Measurements from ENCODE around the gene KRT34.
"Not testable (repeated sequence)": the region's sequence is repeated elsewhere in the genome, so short reads cannot be mapped to it uniquely, and the experiment has no call there.

KRT34 gene

DNA sequence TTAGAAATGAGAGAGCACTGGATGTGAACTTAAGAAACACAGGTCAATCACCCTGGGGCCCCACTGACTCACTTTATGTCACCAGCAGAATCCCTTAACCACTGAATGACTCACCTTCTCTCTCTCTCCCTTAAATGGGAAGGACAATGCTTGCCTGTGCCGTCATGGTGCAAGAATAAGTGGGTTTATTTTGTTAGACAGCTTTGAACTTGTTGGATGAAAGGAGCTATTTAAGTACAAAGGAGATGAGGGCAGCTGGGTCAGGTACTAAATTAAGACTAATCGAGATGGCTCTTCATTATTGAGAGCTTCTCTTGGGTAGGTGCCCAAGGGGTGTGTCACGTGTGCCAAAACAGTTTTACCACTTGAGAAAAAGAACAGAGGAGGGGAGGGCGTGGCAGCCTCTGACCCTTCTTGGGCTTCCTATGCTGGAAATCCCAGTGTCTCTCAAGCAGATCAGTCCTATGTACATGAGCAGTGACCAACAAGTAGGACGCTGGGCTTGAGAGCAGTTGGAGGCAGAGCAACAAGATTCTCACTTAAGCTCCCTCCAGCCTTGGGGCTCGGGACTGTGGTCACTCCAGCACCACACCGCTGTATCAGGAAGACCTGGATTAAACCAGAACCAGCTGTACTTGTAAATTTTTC lies 22.0 kb upstream of the KRT34 start:
- H3K4me3 ChIP-seq (ENCODE audit: low read depth, low read length), result no peak overlapping the region

DNA sequence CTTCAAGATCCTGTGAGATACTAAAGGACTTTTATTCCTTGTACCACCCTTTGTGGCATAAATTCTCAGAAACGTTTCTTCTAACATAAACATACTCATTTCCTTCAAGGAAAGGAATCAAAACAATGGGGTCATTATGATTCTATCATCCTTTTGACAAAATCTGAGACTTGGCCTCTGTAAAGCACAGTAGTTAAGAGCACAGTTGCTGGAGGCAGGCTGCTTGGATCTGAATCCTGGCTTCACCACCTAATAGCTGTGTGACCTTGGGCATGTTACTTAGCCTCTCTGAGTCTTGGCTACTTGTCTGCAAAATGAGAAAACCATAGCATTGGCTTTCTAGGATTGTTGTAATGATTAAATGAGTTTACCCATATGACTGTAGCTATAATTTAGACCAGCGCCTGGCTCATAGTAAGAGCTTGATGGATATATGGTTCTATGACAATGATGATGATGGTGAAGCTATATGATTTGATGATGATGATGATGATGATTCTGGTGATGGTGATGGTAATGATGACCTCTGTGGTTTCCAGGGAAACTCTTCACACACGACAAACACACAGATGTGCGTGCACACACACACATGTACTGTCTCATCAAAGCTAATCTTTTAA lies 21.4 kb upstream of the KRT34 start:
- no peak overlapping the region for H3K4me3 ChIP-seq (ENCODE audit: low read depth, low read length)

DNA sequence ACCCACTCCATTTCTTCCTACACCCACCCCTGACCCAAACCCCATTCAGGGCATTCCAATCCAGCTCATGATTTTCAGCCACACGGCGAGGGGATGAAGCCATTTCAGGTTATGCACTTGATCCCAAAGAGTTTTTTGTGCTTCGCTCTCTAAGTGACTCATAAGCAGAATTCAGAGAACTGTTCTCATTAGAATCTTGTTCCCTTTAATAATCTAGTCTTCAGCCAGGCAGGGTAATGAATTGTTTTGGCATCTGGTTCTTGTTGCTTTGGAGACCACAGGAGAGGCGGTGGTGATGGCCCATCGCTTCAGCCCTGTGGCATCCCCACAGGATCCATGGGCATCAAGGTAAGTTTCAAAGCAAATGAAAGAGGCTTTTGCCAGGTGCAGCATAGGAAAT lies 20.1 kb upstream of the KRT34 start:
- H3K4me3 ChIP-seq (ENCODE audit: low read depth, low read length), result no peak overlapping the region

DNA sequence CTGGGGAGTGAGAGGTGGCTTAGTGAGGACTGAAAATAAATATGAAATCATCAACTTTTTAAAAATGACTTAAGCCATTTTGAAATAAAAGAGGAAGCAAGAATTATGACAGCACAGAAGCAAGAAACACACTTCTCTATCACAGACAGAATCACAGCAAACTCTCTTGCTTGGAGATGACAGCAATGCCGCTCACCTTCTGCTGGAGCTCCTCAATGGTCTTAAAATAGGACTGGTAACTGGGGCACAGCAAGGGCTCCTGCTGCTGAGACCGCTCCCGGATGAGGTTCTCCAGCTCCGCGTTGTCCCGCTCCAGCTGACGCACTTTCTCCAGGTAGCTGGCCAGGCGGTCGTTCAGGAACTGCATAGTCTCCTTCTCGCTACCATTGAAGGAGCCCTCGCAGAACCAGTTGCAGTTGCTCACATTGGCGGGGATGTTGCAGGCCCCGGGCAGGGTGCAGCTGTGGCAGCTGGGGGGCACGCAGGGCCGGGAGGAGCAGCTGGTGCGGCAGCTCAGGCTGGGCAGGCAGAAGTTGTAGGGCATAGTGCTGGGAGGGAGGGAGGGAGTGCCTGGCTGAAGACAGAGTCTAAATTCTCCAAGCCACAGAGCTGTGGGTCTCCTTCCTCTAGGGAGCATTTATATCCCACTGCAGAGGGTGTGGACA lies 15.0 kb upstream of the KRT34 start, which contains the start of gene KRT31:
Gene KRT31, minus strand, starts transcription at position 613 of the 665 bp plus-strand sequence. Its CDS starts 69 bp downstream, at position 544.
- no peak within 1 kb of the TSS for H3K4me3 ChIP-seq (ENCODE audit: low read depth, low read length)

DNA sequence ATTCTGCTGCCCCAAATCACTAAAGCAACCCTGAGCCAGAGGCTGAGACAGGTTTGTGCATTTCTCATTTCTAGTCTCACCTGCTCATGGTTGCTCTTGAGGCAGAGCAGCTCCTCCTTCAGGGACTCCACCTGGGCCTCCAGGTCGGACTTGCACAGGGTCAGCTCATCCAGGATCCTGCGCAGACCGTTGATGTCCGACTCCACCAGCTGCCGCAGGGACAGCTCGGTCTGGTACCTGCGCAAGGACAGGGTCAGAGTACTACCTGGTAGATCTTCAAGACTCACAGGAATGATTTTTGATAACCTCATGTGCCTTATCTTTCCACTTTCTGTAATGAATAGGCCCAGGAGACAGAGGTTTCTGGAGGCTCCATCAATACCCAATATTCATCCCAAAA lies 14.2 kb upstream of the KRT34 start:
- H3K4me3 ChIP-seq (ENCODE audit: low read depth, low read length), result no peak overlapping the region

DNA sequence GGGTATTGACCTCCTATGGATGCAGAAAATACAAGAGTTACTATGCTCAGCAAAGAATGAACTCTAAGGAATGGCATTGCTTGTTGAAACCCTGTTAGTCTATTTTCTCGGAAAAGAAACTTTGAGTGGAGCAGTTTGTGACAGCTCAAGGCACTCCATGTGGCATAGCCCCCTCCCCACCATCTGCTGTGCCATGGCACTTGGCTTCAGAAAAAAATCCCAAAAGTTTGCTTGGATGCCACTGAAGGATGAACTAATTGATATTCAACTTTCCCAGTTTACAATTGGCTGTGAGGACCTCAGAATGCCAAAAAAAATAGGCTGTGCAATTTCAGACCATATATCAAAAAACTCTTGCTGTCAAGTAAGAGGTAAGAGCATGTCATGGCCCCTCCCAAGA lies 13.5 kb upstream of the KRT34 start:
- no peak overlapping the region for H3K4me3 ChIP-seq (ENCODE audit: low read depth, low read length)

DNA sequence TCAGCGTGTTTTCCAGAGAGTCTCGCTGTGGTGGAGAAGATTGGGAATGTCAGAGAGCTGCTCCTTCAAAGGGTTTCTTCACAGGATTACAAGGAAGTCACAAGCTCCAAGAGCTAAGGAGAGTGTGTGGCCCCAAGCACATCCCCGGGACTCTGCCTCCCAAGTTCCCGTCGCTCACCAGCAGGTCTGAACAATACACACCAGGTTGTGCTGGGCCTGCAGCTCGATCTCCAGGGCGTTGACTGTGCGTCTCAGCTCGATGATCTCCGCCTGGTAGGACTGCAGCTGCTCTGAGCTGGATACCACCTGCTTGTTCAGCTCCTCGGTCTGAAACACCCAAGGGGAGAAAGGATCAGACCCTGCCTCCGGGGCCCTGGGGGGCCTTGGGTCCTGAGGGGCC lies 12.9 kb upstream of the KRT34 start:
- H3K4me3 ChIP-seq (ENCODE audit: low read depth, low read length), result not testable (repeated sequence)

DNA sequence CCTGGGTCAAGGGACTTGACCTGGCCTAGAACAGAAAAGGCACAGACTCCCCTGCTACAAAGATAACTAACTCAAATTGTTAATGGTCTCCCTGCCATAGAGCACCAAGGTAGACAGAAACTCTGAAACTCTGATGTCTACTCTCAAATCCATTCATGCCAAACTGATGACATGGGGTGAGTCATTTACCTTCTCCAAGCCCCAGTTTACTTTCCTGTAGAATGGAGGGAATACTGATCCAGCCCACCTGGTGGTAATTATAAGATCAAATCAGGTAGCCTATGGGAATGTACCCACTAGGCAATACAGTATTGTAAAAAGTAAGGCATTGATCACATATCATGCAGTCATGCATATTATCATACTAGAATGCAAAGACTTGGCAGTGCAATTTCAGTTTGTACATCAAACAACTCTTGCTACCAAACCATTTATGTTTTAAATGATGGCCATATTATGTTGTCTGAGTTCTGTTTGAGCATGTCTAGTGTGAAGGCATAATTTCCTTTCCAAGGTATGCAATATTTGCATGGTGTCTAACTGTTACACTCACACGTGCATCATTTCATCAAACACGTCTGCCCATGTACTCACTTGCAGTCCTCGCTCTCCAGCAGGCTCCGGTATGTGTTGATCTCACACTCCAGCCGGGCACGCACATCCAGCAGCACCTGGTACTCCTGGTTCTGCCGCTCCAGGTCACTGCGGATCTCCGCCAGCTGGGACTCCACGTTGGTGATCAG lies 12.3 kb upstream of the KRT34 start:
- H3K4me3 ChIP-seq (ENCODE audit: low read depth, low read length), result no peak overlapping the region

DNA sequence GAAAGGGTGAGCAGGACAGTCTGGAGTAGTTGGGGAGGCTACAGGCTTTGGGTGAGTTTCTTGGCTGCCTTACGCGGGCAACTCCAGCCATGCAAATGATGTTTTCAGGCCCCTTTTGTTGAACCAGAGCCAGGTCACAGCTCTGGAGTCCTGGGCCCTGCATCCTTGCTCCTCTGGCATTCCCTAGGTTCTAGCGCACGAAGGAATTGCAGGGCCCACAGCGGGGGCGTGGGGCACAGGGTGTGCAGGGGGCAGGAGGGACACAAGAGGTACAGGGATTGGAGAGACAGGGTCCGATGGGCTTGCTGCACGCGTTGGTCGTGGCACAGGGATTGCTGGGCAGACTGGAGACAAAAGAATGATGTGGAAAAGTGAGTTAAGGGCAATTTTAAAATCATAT lies 11.7 kb upstream of the KRT34 start:
- H3K4me3 ChIP-seq (ENCODE audit: low read depth, low read length), result no peak overlapping the region

DNA sequence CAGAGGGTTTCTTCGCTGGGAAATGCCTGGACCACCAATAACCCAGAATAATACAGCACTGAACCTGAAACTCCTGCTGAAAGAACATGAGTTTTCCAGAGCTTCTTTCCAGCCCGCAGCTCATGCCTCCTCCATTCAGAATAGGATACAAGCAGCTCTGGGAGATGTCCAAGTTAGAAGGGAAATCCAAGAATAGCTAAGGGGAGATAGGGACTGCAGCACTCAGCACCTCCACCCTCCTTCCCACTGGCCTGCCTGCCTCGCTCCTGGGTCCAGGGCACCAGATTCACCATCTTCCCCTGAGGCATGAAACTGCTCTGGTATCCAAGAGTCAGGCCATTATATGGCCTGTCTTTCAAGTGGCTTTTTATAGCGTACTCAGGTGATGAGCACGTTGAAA lies 11.2 kb upstream of the KRT34 start:
- no peak overlapping the region for H3K4me3 ChIP-seq (ENCODE audit: low read depth, low read length)

DNA sequence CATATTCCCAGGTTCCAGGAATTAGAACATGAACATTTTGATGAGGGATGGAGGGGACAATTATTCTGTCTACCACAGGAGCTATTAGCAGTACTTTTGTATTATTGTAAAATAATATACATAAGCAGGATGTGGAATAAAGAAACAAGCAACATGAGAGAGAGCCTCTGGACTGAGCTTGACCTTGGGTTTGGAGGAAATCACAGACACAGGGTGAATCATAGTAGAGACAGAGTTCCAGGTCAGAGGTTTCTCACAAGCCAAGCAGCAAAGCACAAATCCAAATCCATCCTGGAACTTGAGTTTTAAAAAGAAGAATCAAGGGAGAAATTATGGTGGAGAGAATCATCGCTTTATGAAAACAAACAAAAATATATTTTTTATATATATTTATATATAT lies 10.2 kb upstream of the KRT34 start:
- H3K4me3 ChIP-seq (ENCODE audit: low read depth, low read length), result no peak overlapping the region

DNA sequence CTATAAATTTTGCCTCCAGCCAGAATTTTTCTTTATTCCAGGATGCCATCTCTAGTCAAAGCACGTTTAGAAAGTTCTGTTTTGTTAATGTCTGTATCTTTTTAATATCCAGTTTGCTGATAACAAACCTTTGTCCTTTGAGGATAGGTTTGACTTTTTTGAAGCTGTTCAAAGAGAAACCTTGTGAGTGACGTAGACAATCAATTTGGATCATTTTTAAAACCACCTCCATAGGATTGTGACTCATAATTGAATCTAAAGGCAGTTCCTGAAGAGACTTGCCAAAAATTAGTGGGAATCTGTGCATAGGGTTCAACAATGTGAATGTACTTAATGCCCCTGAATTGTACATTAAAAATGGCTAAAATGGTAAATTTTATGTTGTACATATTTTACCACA lies 9.4 kb upstream of the KRT34 start:
- no peak overlapping the region for H3K4me3 ChIP-seq (ENCODE audit: low read depth, low read length)

DNA sequence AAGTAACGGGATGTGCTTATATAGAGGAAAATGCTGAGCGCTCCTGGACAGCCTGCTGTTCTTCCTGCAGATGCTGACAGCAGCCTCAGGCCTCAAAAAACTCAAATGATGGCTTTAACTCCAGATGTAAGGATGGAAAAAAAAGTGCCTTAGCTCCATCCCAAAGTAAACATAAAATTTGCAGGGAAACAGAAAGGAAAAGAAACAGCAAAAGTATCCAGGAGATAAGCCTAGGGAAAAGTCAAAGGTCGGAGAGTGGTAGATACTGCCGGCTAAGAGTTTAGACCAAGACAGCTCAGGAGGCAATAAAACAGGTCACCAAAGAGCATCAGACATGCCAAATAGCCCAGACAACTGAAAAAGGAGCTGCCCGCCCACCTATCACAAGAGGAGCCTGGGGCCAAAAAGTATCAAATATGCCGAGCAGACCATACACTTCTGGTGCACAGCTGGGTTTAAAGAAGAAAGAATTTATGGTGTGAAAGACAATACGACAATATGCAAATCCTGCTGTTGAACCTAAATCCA lies 8.4 kb upstream of the KRT34 start:
- no peak overlapping the region for H3K4me3 ChIP-seq (ENCODE audit: low read depth, low read length)

DNA sequence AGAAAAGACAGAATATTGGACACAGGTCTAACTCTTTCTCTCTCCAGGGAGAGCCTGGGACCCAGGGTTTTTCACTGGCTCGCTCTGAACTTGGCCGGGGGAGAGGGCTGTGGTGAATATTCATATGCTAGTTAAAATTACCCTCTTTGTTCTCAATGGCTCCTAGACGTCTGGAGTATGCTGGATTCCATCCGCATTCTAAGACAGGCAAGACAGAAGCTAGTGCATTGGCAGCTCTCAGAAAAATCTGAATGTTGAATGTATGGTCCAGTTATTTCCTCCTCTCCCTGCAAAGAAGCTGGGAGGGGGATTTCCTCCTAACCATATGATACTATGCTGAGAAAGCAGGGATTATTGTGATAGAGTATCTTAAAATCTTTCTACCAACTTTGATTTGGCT lies 5.6 kb upstream of the KRT34 start:
- H3K4me3 ChIP-seq (ENCODE audit: low read depth, low read length), result no peak overlapping the region

DNA sequence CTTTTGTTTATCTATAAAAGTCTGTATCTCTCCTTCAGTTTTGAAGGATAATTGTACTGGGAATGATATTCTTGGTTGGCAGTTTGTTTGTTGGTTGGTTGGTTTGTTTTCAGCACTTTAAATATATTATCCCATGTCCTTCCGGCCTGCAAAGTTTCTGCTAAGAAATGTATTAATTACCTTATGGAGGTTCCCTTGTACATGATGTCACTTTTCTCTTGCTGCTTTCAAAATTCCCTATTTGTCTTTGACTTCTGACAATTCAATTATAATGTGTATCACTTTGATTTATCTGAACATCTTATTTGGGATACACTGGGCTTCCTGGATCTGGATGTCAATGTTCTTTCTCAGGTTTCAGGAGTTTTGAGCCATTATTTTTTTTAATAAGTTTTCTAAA lies 4.1 kb upstream of the KRT34 start:
- H3K4me3 ChIP-seq (ENCODE audit: low read depth, low read length), result no peak overlapping the region

DNA sequence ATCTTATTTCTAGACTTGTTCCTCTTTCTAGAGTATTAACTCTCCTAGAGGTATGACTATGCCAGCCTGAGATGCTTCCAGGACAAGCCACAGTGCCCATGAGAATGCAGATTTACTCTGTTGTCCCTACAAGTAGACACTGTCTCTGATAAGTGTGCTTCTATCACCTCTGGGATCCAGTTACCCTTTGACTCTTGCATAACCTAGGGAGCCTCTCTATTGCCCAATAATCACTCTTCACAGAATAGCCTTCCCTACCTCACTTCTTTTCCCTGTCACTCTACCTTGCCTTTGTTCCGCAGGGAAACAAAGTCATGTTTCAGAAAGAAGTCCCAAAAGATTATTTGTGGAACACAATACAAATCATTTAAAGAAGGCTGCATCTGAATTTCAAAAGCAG lies 1.6 kb upstream of the KRT34 start:
- H3K4me3 ChIP-seq (ENCODE audit: low read depth, low read length), result no peak overlapping the region

DNA sequence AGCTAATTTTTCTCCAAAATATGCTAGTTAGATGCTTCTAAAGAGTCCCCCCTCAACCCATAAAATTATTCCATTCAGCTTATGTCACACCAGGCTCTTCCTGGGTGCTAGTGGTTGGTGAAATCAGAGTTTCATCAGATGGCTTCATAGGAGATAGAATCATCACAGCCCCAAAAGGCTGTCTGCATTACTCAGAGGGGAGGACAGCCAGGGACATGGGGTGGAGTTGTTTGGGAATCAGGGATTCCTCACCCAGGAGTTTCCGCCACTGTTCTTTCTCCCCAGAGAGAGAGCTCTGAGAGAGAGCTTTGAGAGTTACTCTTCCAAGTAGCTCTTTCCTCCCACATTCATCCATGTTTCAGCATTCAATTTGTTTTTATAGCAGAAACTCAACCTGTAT lies 288 bp upstream of the KRT34 start:
- no peak overlapping the region for H3K4me3 ChIP-seq (ENCODE audit: low read depth, low read length)

DNA sequence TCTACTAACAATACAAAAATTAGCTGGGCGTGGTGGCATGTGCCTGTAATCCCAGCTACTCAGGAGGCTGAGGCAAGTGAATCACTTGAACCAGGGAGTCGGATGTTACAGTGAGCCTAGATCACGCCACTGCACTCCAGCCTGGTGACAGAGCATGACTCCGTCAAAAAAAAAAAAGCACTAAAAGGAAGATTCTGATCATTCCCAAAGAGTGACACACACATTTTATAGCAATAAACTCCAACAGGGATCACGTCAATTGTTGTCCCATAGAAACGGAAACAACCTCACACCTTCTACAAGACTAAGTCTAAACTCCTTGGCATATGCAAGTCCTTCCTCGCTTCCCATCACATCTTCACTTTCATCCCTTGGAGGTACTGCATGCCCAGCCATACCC lies 2.0 kb downstream of the KRT34 start:
- not testable (repeated sequence) for H3K4me3 ChIP-seq (ENCODE audit: low read depth, low read length)

DNA sequence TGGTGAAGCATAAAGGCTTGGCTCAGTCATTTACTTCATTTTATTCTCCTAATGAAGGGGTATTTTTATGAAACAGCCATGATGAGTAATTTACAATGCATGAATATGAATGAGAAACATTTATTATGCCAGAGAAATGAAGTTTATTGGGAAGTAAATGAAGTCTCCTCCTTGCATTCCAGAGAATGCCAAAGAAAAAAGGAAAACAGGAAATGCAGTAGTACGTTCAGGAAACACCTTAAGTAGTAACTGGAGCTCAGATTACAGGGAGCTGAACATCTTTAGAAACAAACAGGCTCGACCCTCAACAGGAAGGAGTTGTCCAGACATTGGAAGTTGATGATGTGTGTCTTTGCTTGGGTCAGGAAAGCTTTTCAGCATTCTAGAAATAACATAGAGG lies 4.6 kb downstream of the KRT34 start:
- no peak overlapping the region for H3K4me3 ChIP-seq (ENCODE audit: low read depth, low read length)

DNA sequence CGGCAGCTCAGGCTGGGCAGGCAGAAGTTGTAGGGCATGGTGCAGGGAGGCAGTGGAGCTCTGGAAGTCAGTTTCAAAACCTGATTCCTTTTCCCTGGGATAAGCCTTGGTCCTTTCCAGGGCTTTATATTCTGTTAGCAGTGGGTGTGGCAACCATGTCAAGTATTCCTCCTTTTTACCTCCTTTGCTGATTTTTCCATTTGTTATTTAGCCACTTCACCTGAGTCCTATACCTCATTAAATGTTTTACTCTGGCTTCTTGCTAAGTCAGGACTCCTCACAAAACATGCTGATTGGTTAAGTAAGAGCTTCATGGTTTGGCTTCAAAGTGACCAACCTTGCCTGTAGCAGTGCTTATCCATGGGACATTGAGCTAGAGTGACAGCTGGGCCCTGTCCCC lies 12.4 kb downstream of the KRT34 start, which contains the start of gene KRT33B:
Gene KRT33B, minus strand, starts transcription at position 101 of the 400 bp plus-strand sequence. Its CDS starts 63 bp downstream, at position 38.
- no peak within 1 kb of the TSS for H3K4me3 ChIP-seq (ENCODE audit: low read depth, low read length)

DNA sequence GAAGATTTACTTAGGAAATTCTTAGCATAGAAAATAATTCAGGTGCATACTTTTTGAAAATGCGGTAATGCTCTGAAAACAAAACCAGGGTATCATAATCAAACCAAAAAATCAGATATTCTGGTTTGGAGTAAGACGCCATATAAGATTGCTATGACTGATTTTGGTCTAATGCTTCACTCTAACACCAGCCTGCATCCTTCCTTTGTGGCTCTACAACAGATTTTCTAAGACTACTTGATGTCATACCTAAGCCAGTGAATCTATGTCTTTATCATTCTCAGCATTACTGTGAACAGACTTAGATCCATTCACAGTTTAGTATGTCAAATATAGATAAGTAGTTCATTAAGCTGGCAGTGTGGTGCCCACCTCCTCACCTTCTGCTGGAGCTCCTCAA lies 13.1 kb downstream of the KRT34 start:
- H3K4me3 ChIP-seq (ENCODE audit: low read depth, low read length), result no peak overlapping the region
